ENCODE results near the gene PAM16. TPM values are rescaled to one million over a fixed set of nuclear protein-coding genes. Genes with fewer than 3 reads are reported as not detected.

Gene PAM16
- total and polyA plus RNA-seq, 2 of the 8 experiments (the other 6 are each of a cell fraction or from before 2014, with no cell fraction given) = 78.3 to 198 TPM

DNA sequence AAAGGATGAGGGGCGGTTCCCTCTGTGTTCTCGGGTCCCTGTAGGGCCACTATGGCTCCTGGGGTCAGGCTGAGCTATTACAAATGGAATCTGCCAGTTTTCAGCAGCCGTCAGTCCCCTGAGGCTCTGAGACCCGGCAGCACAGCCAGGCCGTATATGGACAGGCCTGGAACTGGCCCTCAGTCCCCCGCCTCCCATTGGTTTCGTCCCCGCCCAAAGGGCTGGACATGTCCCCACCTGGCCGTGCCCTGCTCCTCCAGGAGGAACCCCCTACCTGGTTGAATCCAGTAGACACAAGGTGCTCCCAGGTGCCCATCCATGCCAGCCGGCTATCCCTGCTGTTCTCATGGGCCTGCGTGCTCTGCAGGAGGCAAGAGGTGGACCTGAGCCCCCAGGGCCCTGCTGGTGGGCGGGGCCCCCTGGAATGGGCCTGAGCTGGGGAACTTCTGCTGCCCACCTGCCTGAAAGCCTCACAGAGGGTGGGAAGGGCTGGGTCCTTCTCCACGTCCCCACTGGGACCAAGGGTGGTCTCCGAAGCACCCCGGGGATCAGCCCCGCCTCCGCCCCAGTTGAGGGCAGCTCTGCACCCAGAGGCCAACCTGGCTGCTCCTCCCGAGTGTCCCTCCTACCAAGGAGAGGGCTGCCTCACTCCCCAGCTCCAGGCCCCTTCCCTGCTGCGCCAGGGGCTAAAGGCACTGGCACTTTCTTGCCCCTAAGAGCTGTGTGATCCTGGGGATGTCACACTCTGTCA is 37.3 kb upstream of the PAM16 start:
- Histone ChIP-seq H3K9me3 (ENCODE audit: insufficient read depth in 2 of 2, low read depth in 1 of 2, low read length in 1 of 2) (no peaks in the 10 kb centered on the region), H2AK5ac (ENCODE audit: low read depth, low read length) (no peak overlapping the region), H3K4me3 (ENCODE audit: extremely low read depth in 1 of 4, insufficient read depth in 2 of 4, low read depth in 3 of 4, low read length in 4 of 4) (no peak overlapping the region), H3K27me3 (replicated peaks in 1 of 4; ENCODE audit: control insufficient read depth in 3 of 4, extremely low read depth in 1 of 4, insufficient read depth in 3 of 4, low read length in 3 of 4) (no peaks in the 10 kb centered on the region), H2BK12ac (ENCODE audit: low read depth, low read length) (peak overlapping the region; percentile 97; the same call in 1 of the 2 replicates), H3K23me2 (ENCODE audit: low read depth, low read length) (no peaks in the 10 kb centered on the region), H3K4ac (replicated peaks; ENCODE audit: insufficient read length, low read depth, low read length) (peak overlapping the region; percentile 84), H2BK20ac (ENCODE audit: low read length) (no peak overlapping the region), H4K20me1 (replicated peaks in 1 of 2; ENCODE audit: control insufficient read depth in 1 of 2, insufficient read depth in 2 of 2, low read length in 2 of 2) (peaks cover 1 to 3% of the 10 kb centered on the region in 2 experiments), H3K14ac (ENCODE audit: insufficient read length) (no peak overlapping the region), H2BK5ac (ENCODE audit: low read depth, low read length) (peak overlapping the region; percentile 93), H4K5ac (ENCODE audit: insufficient read length, low read depth, low read length) (no peak overlapping the region), H3K56ac (replicated peaks; ENCODE audit: insufficient read length, low read depth, low read length) (no peak overlapping the region), H3K36me3 (ENCODE audit: control insufficient read depth in 2 of 4, insufficient read depth in 4 of 4, low read length in 3 of 4) (no peaks in the 10 kb centered on the region), H3K27ac (ENCODE audit: low read depth, low read length) (0 out of 2 replicates have a peak overlapping the region, but pooled peaks have one; percentile 3), H4K8ac (ENCODE audit: extremely low read depth, insufficient read depth, low read length) (peak overlapping the region; percentile 80), H2AFZ (ENCODE audit: low read length) (no peak overlapping the region), H3K23ac (ENCODE audit: insufficient read length) (no peak overlapping the region), H3K4me2 (ENCODE audit: insufficient read depth in 1 of 2, low read depth in 2 of 2, low read length in 2 of 2) (no peak overlapping the region), H4K91ac (replicated peaks; ENCODE audit: insufficient read length, low read length) (peak overlapping the region; percentile 79), H3K4me1 (replicated peaks in 1 of 4; ENCODE audit: control insufficient read depth in 3 of 4, insufficient read depth in 4 of 4, low read length in 3 of 4) (peaks cover 11 to 49% (median 42%) of the 10 kb centered on the region in 4 experiments), H3K9ac (replicated peaks in 1 of 4; ENCODE audit: extremely low read depth in 1 of 4, low read depth in 3 of 4, low read length in 3 of 4) (no peak overlapping the region), H3K79me1 (ENCODE audit: low read depth, low read length) (no peaks in the 10 kb centered on the region), H3K79me2 (ENCODE audit: control insufficient read depth in 1 of 2, insufficient read depth in 2 of 2, low read length in 2 of 2) (no peaks in the 10 kb centered on the region), H2BK120ac (replicated peaks; ENCODE audit: low read depth, low read length) (no peak overlapping the region), H3K18ac (ENCODE audit: extremely low read depth, low read length) (peak overlapping the region; percentile 71), H2BK15ac (ENCODE audit: low read length) (no peak overlapping the region)
- FAIRE-seq = no peak
- TF ChIP-seq RAD21 (IDR thresholded peaks at IDR 0.05 in 1 of 2, conservative IDR thresholded peaks at IDR 0.05 in 1 of 2; ENCODE audit: low read depth in 2 of 2, low read length in 2 of 2) = no peak
- peak; percentile 49; the same call in 1 of the 2 replicates for TF ChIP-seq SRF (IDR thresholded peaks at IDR 0.05; ENCODE audit: low read depth, low read length)
- TF ChIP-seq POU5F1 (IDR thresholded peaks at IDR 0.05; ENCODE audit: low read depth, low read length) = no peak
- no peak for TF ChIP-seq HDAC6 (IDR thresholded peaks at IDR 0.05; ENCODE audit: low read depth, low read length)
- TF ChIP-seq MAFK (IDR thresholded peaks at IDR 0.05; ENCODE audit: low read depth, low read length) = no peak
- POLR2A ChIA-PET (ENCODE audit: partially characterized antibody) = interaction anchor here (0.9 to 11.9 kb wide), 10 partner anchors 11 to 117 kb away, joined by 3 to 223 read pairs (median 4); no protein-coding TSS in a partner anchor
- CTCF ChIA-PET (ENCODE audit: partially characterized antibody) = interaction anchor here (0.7 to 24.8 kb wide), 12 partner anchors 12 to 114 kb away, joined by 3 to 659 read pairs (median 5); partner anchors contain the start of genes PAM16 and VASN
- WGBS, 2 experiments (ENCODE audit: extremely low coverage in 1 of 2, insufficient coverage in 1 of 2, insufficient read length in 1 of 2, insufficient replicate concordance in 2 of 2, low coverage in 1 of 2, low lambda C conversion rate in 2 of 2, missing lambda C conversion rate in 1 of 2) = 89% methylated on average over 18 of the region's 19 CpGs; no CpG with 5 or more reads in 1 of the 2 experiments
- DNase-seq (ENCODE audit: low read depth in 1 of 2, low spot score in 2 of 2) = peak in 1 of 2 experiments; percentile 51
